ENCODE data around the gene SNAP47.
A peak's percentile ranks its signal among the peaks of the same experiment; 100 is the strongest.
"Not testable (repeated sequence)": the region's sequence is repeated elsewhere in the genome, so short reads cannot be mapped to it uniquely, and the experiment has no call there.

SNAP47 gene, protein sequence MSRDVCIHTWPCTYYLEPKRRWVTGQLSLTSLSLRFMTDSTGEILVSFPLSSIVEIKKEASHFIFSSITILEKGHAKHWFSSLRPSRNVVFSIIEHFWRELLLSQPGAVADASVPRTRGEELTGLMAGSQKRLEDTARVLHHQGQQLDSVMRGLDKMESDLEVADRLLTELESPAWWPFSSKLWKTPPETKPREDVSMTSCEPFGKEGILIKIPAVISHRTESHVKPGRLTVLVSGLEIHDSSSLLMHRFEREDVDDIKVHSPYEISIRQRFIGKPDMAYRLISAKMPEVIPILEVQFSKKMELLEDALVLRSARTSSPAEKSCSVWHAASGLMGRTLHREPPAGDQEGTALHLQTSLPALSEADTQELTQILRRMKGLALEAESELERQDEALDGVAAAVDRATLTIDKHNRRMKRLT

DNA sequence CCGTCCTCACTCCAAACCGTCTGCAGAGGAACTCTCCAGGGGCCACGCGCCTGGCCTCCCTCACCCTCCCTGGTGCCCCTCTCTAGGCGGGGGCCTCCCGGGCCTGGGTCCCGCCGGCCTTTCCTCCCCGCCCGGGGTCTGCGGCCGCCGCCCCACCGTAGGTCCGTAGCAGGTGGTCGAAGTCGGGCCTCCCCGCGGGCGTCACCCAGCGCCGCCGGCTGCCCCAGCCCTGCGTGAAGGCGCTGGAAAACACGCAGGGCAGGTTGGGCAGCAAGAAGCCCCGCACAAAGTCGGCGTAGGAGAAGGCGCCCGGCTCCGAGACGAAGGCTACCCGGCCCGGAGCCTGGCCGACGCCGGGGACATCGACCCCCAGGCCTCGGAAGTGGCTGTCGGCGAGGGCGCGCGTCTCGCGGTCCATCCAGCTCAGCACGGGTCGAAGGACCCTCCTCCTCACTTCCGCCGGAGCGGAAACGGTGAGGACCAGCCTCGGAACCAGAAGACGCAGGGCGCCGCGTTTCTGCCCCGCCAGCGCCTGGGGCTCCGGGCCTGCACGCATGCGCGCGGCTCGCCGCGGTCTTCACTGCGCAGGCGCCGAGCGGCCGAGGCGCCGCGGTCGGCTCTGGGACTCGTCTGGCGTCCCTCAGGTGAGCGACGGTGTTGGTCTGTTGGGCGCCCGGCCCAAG is at the start of gene SNAP47, which contains the start of gene JMJD4:
Gene SNAP47 (plus strand): TSS at position 580 of the 683 bp plus-strand sequence. CDS start 12,302 bp downstream, outside the sequence.
Gene JMJD4 (minus strand): TSS at position 447 of the 683 bp plus-strand sequence. CDS start 29 bp downstream, at position 418.
- DNase-seq (ENCODE audit: low spot score) = peak; percentile 98
- TF ChIP-seq, protein P1, sequence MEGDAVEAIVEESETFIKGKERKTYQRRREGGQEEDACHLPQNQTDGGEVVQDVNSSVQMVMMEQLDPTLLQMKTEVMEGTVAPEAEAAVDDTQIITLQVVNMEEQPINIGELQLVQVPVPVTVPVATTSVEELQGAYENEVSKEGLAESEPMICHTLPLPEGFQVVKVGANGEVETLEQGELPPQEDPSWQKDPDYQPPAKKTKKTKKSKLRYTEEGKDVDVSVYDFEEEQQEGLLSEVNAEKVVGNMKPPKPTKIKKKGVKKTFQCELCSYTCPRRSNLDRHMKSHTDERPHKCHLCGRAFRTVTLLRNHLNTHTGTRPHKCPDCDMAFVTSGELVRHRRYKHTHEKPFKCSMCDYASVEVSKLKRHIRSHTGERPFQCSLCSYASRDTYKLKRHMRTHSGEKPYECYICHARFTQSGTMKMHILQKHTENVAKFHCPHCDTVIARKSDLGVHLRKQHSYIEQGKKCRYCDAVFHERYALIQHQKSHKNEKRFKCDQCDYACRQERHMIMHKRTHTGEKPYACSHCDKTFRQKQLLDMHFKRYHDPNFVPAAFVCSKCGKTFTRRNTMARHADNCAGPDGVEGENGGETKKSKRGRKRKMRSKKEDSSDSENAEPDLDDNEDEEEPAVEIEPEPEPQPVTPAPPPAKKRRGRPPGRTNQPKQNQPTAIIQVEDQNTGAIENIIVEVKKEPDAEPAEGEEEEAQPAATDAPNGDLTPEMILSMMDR (IDR thresholded peaks at IDR 0.05; ENCODE audit: extremely low read depth, missing control alignments) = no peak

DNA sequence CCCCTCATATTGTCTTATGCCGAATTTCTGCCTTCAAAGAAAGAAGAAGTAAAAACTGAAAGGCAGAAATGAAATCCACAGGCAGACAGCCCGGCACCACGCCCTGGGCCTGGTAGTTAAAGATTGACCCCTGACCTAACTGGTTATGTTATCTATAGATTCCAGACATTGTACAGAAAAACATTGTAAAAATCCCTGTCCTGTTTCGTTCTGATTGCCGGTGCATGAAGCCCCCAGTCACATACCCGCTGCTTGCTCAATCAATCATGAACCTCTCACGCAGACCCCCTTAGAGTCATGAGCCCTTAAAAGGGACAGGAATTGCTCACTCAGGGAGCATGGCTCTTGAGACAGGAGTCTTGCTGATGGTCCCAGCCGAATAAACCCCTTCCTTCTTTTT is 49.4 kb upstream of the SNAP47 start:
- DNase-seq (ENCODE audit: low spot score) = no peak
- TF ChIP-seq, protein P1 (IDR thresholded peaks at IDR 0.05; ENCODE audit: extremely low read depth, missing control alignments) = no peak

DNA sequence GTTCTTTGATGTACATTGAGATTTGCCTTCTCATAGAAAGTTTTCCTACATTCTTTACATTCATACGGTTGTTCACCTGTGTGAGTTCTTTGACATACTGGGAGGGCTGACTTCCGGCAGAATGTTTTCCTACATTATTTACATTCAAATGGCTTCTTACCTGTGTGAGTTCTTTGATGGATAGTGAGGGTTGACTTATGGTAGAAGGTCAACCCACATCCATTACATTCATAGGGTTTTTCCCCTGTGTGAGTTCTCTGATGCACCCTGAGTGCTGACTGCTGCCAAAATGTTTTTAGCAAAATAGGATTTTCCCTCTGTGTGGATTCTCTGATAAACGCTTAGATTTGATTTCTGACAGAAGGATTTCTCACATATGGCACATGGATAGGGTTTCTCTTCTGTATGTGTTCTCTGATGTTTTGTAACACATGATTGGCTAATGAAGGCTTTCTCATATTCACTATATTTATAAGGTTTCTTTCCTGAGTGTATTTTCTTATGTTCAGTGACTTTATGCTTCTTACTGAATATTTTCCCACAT is 37.8 kb upstream of the SNAP47 start:
- TF ChIP-seq, protein P1 (IDR thresholded peaks at IDR 0.05; ENCODE audit: extremely low read depth, missing control alignments) = no peak
- no peak for DNase-seq (ENCODE audit: low spot score)

DNA sequence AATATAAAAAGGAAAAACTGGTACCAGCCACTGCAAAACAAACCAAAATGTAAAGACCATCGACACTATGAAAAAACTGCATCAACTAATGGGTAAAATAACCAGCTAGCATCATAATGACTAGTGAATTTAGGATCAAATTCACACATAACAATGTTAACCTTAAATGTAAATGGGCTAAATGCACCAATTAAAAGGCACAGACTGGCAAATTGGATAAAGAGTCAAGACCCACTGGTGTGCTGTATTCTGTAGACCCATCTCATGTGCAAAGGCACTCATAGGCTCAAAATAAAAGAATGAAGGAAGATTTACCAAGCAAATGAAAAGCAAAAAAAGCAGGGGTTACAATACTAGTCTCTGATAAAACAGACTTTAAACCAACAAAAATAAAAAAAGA is 33.6 kb upstream of the SNAP47 start:
- DNase-seq (ENCODE audit: low spot score) = not testable (repeated sequence)

DNA sequence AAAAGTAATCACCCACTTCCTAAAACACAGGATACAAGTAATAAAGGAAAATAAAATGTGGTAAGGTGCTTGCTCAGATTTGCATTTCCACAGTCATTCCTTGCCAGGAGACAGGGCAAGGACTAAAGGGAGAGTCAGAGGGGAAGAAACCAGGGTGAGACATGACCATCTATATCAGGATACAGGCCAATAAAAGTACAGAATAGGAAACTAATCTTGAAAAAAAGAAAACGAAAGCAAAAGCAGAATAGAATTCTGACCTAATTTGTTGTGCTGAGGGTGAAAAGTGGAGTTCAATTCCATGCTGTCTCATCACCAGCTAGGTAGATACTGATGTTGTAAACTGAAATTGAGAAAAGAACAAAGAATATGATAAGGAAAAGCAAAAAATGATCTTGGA is 27.4 kb upstream of the SNAP47 start:
- TF ChIP-seq, protein P1 (IDR thresholded peaks at IDR 0.05; ENCODE audit: extremely low read depth, missing control alignments) = no peak
- no peak for DNase-seq (ENCODE audit: low spot score)

DNA sequence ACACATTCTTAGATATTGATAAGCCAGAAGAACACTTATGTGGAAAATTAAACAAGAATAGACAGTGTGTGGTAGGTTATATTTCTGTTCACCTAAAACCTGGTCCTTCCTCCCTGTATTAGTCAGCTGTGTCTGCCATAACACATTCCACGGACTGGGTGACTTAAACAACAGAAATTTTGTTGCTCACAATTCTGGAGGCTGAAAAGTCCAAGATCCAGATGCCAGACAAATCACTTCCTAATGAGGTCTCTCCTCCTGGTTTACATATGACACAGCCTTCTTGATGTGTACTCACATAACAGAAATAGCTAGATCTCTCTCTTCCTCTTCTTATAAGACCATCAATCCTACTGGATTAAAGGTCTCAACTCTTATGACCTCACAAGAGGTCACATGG is 25.8 kb upstream of the SNAP47 start:
- TF ChIP-seq, protein P1 (IDR thresholded peaks at IDR 0.05; ENCODE audit: extremely low read depth, missing control alignments) = no peak
- no peak for DNase-seq (ENCODE audit: low spot score)

DNA sequence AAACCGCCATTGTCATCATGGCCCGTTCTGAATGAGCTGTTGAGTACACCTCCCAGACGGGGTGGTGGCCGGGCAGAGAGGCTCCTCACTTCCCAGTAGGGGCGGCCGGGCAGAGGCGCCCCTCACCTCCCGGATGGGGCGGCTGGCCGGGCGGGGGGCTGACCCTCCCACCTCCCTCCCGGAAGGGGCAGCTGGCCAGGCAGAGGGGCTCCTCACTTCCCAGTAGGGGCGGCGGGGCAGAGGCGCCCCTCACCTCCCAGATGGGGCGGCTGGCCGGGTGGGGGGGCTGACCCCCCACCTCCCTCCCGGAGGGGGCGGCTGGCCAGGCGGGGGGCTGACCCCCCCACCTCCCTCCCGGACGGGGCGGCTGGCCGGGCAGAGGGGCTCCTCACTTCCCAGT is 24.8 kb upstream of the SNAP47 start:
- not testable (repeated sequence) for DNase-seq (ENCODE audit: low spot score)

DNA sequence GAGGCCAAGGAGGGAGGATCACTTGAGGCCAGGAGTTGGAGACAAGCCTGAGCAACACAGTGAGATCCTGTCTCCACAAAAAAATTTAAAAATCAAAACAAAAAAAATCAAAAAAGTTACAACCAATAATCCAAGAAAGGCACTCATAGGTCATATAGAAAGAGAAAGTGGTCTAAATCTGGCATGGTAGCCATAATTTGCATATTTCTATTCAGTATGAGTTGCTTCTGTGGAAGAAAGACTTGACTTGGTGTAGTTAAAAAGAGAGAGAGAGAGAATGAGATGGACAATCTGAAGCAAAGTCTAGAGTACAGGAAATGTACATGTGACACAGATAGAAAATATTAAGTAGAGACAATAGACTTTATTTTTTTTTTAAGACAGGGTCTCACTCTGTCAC is 22.6 kb upstream of the SNAP47 start:
- peak; percentile 54 for DNase-seq (ENCODE audit: low spot score)
- TF ChIP-seq, protein P1 (IDR thresholded peaks at IDR 0.05; ENCODE audit: extremely low read depth, missing control alignments) = no peak
